WTC11 (cell line): ENCODE results near the gene MGAT3. TPM values are rescaled to one million over a fixed set of nuclear protein-coding genes. Genes with fewer than 3 reads are reported as not detected.

Experiments
- ATAC-seq: fragments of 200-7000 bp; cut with Tn5 transposase; 2 replicates; pipeline ENCODE4 v1.10.0; 2021; ENCODE audit warnings: mild to moderate bottlenecking, moderate library complexity
- CTCF ChIA-PET: fragments of 300-600 bp; sonication (Branson Sonifier 250); formaldehyde crosslinking; loops from one replicate; lab custom pipeline; 2021; ENCODE audit warnings: antibody characterized with exemption; lab: Charles Lee
- POLR2A ChIA-PET: fragments of 350-600 bp; sonication (Branson Sonifier 250); formaldehyde crosslinking; loops from one replicate; lab custom pipeline; 2021; ENCODE audit warnings: antibody characterized with exemption; lab: Charles Lee
- DNase-seq: peaks from one replicate; pipeline ENCODE4 v3.0.0; 2021; ENCODE audit warnings: low spot score
- H3K27ac Mint-ChIP-seq: 2 replicates; pipeline ENCODE4 v1.8.0; 2021; ENCODE audit warnings: mixed read lengths
- H3K27me3 Mint-ChIP-seq: 2 replicates; pipeline ENCODE4 v1.8.0; 2021; ENCODE audit warnings: low read depth, mild to moderate bottlenecking, moderate library complexity, mixed read lengths
- H3K36me3 Mint-ChIP-seq: 2 replicates; pipeline ENCODE4 v1.8.0; 2021; ENCODE audit warnings: mixed read lengths
- H3K4me1 Mint-ChIP-seq: 2 replicates; pipeline ENCODE4 v1.8.0; 2022; ENCODE audit warnings: mixed read lengths
- H3K4me3 Mint-ChIP-seq: 2 replicates; pipeline ENCODE4 v1.8.0; 2021; ENCODE audit warnings: mild to moderate bottlenecking, moderate library complexity, mixed read lengths
- H3K9me3 Mint-ChIP-seq: 2 replicates; pipeline ENCODE4 v1.8.0; 2021; ENCODE audit warnings: mixed read lengths
- AR ChIP-seq: fragments of 250-450 bp; sonication (Bioruptor Pico); IDR thresholded peaks from 2 replicates; pipeline ENCODE4 v1.9.0; 2021; ENCODE audit warnings: mild to moderate bottlenecking
- ATF6 ChIP-seq: sonication (generic); formaldehyde crosslinking; IDR thresholded peaks from 2 replicates; pipeline ENCODE4 v1.8.1; 2023; ENCODE audit warnings: mild to moderate bottlenecking, missing genetic modification reagents
- FOXP1 ChIP-seq: sonication (generic); formaldehyde crosslinking; IDR thresholded peaks from 2 replicates; pipeline ENCODE4 v1.8.0; 2022; ENCODE audit warnings: missing genetic modification reagents, mild to moderate bottlenecking, moderate library complexity, borderline replicate concordance
- IRF2 ChIP-seq: sonication (generic); formaldehyde crosslinking; IDR thresholded peaks from 2 replicates; pipeline ENCODE4 v1.8.0; 2022; ENCODE audit warnings: low read depth, missing genetic modification reagents, borderline replicate concordance
- JAZF1 ChIP-seq: fragments of 250-450 bp; sonication (Bioruptor Pico); IDR thresholded peaks from 2 replicates; pipeline ENCODE4 v1.9.0; 2021; ENCODE audit warnings: moderate library complexity, mild to moderate bottlenecking, inconsistent platforms
- MXD4 ChIP-seq: fragments of 250-450 bp; sonication (Bioruptor Pico); IDR thresholded peaks from 2 replicates; pipeline ENCODE4 v1.8.0; 2021; ENCODE audit warnings: mild to moderate bottlenecking, moderate library complexity, borderline replicate concordance
- MYBL2 ChIP-seq: sonication (generic); formaldehyde crosslinking; IDR thresholded peaks from 2 replicates; pipeline ENCODE4 v1.8.1; 2023; ENCODE audit warnings: mild to moderate bottlenecking, moderate library complexity, missing genetic modification reagents
- NR1H2 ChIP-seq: sonication (generic); formaldehyde crosslinking; IDR thresholded peaks from 2 replicates; pipeline ENCODE4 v1.9.0; 2021; ENCODE audit warnings: mild to moderate bottlenecking, moderate library complexity, missing genetic modification reagents
- OVOL2 ChIP-seq: fragments of 250-450 bp; sonication (Bioruptor Pico); IDR thresholded peaks from 2 replicates; pipeline ENCODE4 v1.9.0; 2021; ENCODE audit warnings: mild to moderate bottlenecking, borderline replicate concordance
- RORB ChIP-seq: fragments of 250-450 bp; sonication (Bioruptor Pico); IDR thresholded peaks from 2 replicates; pipeline ENCODE4 v1.9.0; 2021; ENCODE audit warnings: mild to moderate bottlenecking
- SOX15 ChIP-seq: fragments of 250-450 bp; sonication (Bioruptor Pico); IDR thresholded peaks from 2 replicates; pipeline ENCODE4 v1.9.0; 2021; ENCODE audit warnings: mild to moderate bottlenecking
- USF1 ChIP-seq: sonication (generic); formaldehyde crosslinking; IDR thresholded peaks from 2 replicates; pipeline ENCODE4 v1.8.0; 2022; ENCODE audit warnings: mild to moderate bottlenecking, missing genetic modification reagents
- ZBTB21 ChIP-seq: sonication (generic); formaldehyde crosslinking; IDR thresholded peaks from 2 replicates; pipeline ENCODE4 v1.8.1; 2023; ENCODE audit warnings: mild to moderate bottlenecking, missing genetic modification reagents, borderline replicate concordance
- ZNF219 ChIP-seq: sonication (generic); formaldehyde crosslinking; IDR thresholded peaks from 2 replicates; pipeline ENCODE4 v1.8.0; 2023; ENCODE audit warnings: missing genetic modification reagents, mild to moderate bottlenecking, borderline replicate concordance
- ZNF416 ChIP-seq: fragments of 250-450 bp; sonication (Bioruptor Pico); IDR thresholded peaks from 2 replicates; pipeline ENCODE4 v1.9.0; 2021; ENCODE audit warnings: mild to moderate bottlenecking, inconsistent platforms
- ZNF532 ChIP-seq: fragments of 250-450 bp; sonication (Bioruptor Pico); IDR thresholded peaks from 2 replicates; pipeline ENCODE4 v1.9.0; 2021; ENCODE audit warnings: mild to moderate bottlenecking, borderline replicate concordance
- total RNA-seq: library from RNA; stranded (reverse); gene quantifications from 3 replicates; pipeline ENCODE4 v1.2.3, GENCODE V29; 2021
- TF ChIP-seq, protein P1 (sequence below): sonication (generic); formaldehyde crosslinking; conservative IDR thresholded peaks from 2 replicates; pipeline ENCODE4 v1.8.1; 2023; ENCODE audit warnings: mild to moderate bottlenecking, low read depth, missing genetic modification reagents, moderate library complexity
- TF ChIP-seq, protein P2 (sequence below): sonication (generic); formaldehyde crosslinking; conservative IDR thresholded peaks from 2 replicates; pipeline ENCODE4 v1.8.1; 2022; ENCODE audit warnings: mild to moderate bottlenecking, missing genetic modification reagents

MGAT3 gene
- total RNA-seq, 1 experiment from 2014 or later, result 11.4 TPM

DNA sequence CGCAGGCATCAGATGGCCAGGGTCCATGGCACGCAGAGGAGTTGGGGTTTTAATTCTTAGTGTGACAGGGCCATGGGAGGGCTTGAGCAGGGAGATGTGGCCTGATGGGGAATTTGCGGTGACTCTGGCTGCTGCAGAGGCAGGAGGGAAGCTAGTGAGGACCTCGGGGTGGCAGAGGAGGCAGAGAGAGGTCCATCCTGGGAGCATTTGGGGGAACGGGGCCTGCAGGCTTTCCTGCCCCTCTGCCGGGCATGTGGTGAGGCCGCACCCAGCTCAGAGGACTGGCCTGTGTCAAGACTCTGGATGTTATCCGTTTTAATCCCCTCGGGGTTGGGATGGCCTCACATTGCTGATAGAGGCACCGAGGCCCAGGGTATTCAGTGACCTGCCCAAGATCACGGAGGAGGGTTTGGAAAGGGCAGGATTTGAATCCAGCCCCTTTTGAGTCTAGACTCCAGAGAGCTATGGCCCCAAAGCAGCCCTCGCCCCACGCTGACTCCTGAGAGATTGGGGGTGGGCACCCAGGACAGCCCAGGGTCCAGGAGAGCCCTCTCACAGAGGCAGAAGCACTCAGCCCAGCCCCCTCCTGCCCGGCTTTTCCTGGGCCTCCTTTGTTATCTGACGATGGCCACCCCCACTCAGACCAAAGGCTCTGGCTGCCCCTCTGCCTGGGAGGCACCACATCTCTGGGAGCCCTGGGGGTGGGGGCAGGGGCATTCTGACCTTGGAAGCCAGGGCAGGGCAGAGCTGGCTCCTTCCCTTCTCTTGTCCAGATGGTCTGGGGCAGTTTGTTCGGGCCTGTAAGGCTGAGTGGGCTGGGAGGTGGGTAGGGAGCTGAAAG, 13.9 kb downstream of the MGAT3 start:
- ChIA-PET POLR2A (interaction anchor here (0.6 kb wide), 1 partner anchor 668 kb away, joined by 7 read pairs; no protein-coding TSS in a partner anchor), CTCF (interaction anchor here (0.7 to 3.3 kb wide), 12 partner anchors 8 to 140 kb away, joined by 3 to 17 read pairs (median 6); partner anchors contain the start of gene TAB1)
- no peak for TF ChIP-seq AR (CRISPR knock-in tag)
- no peak for TF ChIP-seq RORB (CRISPR knock-in tag)
- TF ChIP-seq JAZF1 (CRISPR knock-in tag), result no peak
- TF ChIP-seq, protein P1, sequence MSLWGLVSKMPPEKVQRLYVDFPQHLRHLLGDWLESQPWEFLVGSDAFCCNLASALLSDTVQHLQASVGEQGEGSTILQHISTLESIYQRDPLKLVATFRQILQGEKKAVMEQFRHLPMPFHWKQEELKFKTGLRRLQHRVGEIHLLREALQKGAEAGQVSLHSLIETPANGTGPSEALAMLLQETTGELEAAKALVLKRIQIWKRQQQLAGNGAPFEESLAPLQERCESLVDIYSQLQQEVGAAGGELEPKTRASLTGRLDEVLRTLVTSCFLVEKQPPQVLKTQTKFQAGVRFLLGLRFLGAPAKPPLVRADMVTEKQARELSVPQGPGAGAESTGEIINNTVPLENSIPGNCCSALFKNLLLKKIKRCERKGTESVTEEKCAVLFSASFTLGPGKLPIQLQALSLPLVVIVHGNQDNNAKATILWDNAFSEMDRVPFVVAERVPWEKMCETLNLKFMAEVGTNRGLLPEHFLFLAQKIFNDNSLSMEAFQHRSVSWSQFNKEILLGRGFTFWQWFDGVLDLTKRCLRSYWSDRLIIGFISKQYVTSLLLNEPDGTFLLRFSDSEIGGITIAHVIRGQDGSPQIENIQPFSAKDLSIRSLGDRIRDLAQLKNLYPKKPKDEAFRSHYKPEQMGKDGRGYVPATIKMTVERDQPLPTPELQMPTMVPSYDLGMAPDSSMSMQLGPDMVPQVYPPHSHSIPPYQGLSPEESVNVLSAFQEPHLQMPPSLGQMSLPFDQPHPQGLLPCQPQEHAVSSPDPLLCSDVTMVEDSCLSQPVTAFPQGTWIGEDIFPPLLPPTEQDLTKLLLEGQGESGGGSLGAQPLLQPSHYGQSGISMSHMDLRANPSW (CRISPR knock-in tag), result no peak
- TF ChIP-seq, protein P2, sequence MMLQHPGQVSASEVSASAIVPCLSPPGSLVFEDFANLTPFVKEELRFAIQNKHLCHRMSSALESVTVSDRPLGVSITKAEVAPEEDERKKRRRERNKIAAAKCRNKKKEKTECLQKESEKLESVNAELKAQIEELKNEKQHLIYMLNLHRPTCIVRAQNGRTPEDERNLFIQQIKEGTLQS, result no peak
- TF ChIP-seq MYBL2 (CRISPR knock-in tag), result no peak
- no peak for TF ChIP-seq SOX15 (CRISPR knock-in tag)
- no peak for TF ChIP-seq USF1 (CRISPR knock-in tag)
- no peak for TF ChIP-seq MXD4 (CRISPR knock-in tag)
- no peak for TF ChIP-seq ZNF219 (CRISPR knock-in tag)
- no peak for TF ChIP-seq ZNF532 (CRISPR knock-in tag)
- no peak for TF ChIP-seq ZBTB21
- no peak for TF ChIP-seq OVOL2 (CRISPR knock-in tag)
- TF ChIP-seq NR1H2, result no peak
- no peak for TF ChIP-seq FOXP1
- no peak for TF ChIP-seq ATF6 (CRISPR knock-in tag)
- TF ChIP-seq IRF2, result no peak
- no peak for TF ChIP-seq ZNF416 (CRISPR knock-in tag)
- H3K27ac Mint-ChIP-seq, result peak overlapping the region; percentile 43; the same call in 1 of the 2 replicates
- no peak overlapping the region for H3K4me3 Mint-ChIP-seq
- no peak for ATAC-seq
- no peaks in the 10 kb centered on the region for H3K36me3 Mint-ChIP-seq
- H3K4me1 Mint-ChIP-seq, result peaks cover 65% of the 10 kb centered on the region
- H3K27me3 Mint-ChIP-seq, result no peaks in the 10 kb centered on the region
- no peak for DNase-seq
- H3K9me3 Mint-ChIP-seq, result no peaks in the 10 kb centered on the region
